VCaP (cell line): ENCODE data around the gene THRB.

Experiments used
- H3K27ac ChIP-seq: fragments of 450-650 bp; 2 replicates; pipeline ENCODE4 v1.5.1; 2017
- TF ChIP-seq, protein P1 (sequence below): fragments of 450-650 bp; conservative IDR thresholded peaks from 2 replicates; pipeline ENCODE4 v1.5.1; 2017; ENCODE audit warnings: mild to moderate bottlenecking, moderate library complexity

THRB gene

GRCh38 chr3:24336101-24336500 is 158.5 kb downstream of the THRB start:
- H3K27ac ChIP-seq = no peak overlapping the region
- TF ChIP-seq, protein P1, sequence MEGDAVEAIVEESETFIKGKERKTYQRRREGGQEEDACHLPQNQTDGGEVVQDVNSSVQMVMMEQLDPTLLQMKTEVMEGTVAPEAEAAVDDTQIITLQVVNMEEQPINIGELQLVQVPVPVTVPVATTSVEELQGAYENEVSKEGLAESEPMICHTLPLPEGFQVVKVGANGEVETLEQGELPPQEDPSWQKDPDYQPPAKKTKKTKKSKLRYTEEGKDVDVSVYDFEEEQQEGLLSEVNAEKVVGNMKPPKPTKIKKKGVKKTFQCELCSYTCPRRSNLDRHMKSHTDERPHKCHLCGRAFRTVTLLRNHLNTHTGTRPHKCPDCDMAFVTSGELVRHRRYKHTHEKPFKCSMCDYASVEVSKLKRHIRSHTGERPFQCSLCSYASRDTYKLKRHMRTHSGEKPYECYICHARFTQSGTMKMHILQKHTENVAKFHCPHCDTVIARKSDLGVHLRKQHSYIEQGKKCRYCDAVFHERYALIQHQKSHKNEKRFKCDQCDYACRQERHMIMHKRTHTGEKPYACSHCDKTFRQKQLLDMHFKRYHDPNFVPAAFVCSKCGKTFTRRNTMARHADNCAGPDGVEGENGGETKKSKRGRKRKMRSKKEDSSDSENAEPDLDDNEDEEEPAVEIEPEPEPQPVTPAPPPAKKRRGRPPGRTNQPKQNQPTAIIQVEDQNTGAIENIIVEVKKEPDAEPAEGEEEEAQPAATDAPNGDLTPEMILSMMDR = no peak

DNA sequence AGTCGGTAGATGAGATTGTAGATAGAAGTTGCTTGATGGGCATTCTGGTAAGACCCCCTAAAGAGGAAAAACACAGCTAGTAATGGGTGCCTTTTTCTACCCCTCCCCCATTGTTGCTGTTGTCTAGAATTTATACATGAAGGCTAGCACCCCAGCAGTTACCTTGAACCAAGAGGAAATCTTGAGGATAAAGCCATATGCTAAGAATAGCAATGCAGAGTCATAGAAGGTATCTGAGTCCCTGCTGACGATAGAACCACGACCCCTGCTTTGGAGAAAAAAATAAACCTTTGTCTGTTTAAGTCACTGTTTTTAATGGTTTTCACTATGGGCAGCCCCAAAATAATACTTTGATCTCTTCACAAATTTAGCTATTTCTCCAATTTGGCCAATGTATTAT is 162.6 kb downstream of the THRB start:
- TF ChIP-seq, protein P1 = no peak

GRCh38 chr3:24323272-24323671 is 171.4 kb downstream of the THRB start:
- TF ChIP-seq, protein P1 = no peak
- no peak overlapping the region for H3K27ac ChIP-seq

More for the DNA sequence above, 162.6 kb downstream of the THRB start:
- no peak overlapping the region for H3K27ac ChIP-seq

GRCh38 chr3:24320601-24321000 is 174.0 kb downstream of the THRB start:
- TF ChIP-seq, protein P1 = no peak
- H3K27ac ChIP-seq = no peak overlapping the region

- TF ChIP-seq, protein P1 = no peak
- H3K27ac ChIP-seq = no peak overlapping the region
Observed at GRCh38 chr3:24318677-24319287, 175.9 kb downstream of the THRB start.

GRCh38 chr3:24316887-24317383 is 177.7 kb downstream of the THRB start:
- no peak overlapping the region for H3K27ac ChIP-seq

GRCh38 chr3:24315971-24316370 is 178.7 kb downstream of the THRB start:
- no peak overlapping the region for H3K27ac ChIP-seq
- TF ChIP-seq, protein P1 = no peak

More at GRCh38 chr3:24316887-24317383, 177.7 kb downstream of the THRB start:
- TF ChIP-seq, protein P1 = no peak
